Transverse colon (tissue), 4 donors: ENCODE data around the gene CCDC86.

Source experiments
- EP300 ChIP-seq: sonication (generic); formaldehyde crosslinking; IDR thresholded peaks from one replicate; pipeline ENCODE4 v1.6.1; 2017; ENCODE audit warnings: antibody characterized with exemption, low read depth
- POLR2AphosphoS5 ChIP-seq, 3 donors: sonication (generic); formaldehyde crosslinking; IDR thresholded peaks; one replicate each; pipeline ENCODE4 v1.6.1; 2016; ENCODE audit warnings: antibody characterized with exemption in 3 of 3
- TF ChIP-seq, protein P1 (sequence below), 5 experiments: fragments of 200-600 bp in 3 of 5; fragments of 450-650 bp in 2 of 5; sonication (generic) in 3 of 5; IDR thresholded peaks; 1 replicate in 2 of 5; 2 replicates in 3 of 5; pipeline ENCODE4 v1.5.1; 2016 to 2017; ENCODE audit warnings: antibody characterized with exemption in 5 of 5, inconsistent platforms in 3 of 5, mild to moderate bottlenecking in 2 of 5, moderate library complexity in 1 of 5

DNA sequence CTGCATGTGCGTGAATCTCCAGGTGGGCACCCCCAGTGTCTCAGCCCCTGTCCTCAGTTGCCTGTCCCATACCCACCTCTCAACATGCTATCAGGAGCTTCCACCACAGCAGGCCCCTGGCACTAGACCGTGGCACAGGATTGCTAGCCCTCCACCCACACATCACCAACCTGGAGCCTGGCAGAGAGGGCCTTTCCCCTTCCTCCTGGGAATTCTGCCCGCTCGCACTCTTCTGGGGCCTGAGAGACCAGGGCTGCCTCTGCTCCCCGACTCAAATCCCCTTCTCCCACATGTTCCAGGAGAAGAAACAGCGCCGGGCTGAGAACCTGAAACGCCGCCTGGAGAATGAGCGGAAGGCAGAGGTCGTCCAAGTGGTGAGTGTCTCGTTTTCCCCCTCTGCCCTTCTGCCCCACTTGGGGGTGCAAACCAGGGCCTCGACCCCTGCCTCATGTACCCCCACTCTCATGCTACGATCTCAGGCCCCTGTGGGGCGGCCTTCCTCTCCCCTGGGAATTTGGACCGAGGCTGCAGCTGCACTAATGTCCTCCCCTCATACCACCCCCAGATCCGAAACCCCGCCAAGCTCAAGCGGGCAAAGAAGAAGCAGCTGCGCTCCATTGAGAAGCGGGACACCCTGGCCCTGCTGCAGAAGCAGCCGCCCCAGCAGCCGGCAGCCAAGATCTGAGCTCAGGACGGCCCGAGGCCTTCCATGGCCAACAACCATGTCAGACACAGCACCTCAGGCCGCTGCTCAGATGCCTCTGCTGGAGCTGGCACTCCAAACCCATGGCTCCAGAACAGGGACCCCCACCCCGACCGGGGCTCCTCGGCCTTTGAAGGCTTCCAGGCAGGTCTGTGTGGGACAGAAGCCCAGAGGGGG, 8.0 kb downstream of the CCDC86 start:
- TF ChIP-seq, protein P1, sequence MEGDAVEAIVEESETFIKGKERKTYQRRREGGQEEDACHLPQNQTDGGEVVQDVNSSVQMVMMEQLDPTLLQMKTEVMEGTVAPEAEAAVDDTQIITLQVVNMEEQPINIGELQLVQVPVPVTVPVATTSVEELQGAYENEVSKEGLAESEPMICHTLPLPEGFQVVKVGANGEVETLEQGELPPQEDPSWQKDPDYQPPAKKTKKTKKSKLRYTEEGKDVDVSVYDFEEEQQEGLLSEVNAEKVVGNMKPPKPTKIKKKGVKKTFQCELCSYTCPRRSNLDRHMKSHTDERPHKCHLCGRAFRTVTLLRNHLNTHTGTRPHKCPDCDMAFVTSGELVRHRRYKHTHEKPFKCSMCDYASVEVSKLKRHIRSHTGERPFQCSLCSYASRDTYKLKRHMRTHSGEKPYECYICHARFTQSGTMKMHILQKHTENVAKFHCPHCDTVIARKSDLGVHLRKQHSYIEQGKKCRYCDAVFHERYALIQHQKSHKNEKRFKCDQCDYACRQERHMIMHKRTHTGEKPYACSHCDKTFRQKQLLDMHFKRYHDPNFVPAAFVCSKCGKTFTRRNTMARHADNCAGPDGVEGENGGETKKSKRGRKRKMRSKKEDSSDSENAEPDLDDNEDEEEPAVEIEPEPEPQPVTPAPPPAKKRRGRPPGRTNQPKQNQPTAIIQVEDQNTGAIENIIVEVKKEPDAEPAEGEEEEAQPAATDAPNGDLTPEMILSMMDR (IDR thresholded peaks at IDR 0.05), result no peak
- TF ChIP-seq POLR2AphosphoS5 (IDR thresholded peaks at IDR 0.05) (no peak), EP300 (no peak)
